Measurements from ENCODE around the gene ASPG.
A peak's percentile ranks its signal among the peaks of the same experiment; 100 is the strongest.

Gene ASPG

DNA sequence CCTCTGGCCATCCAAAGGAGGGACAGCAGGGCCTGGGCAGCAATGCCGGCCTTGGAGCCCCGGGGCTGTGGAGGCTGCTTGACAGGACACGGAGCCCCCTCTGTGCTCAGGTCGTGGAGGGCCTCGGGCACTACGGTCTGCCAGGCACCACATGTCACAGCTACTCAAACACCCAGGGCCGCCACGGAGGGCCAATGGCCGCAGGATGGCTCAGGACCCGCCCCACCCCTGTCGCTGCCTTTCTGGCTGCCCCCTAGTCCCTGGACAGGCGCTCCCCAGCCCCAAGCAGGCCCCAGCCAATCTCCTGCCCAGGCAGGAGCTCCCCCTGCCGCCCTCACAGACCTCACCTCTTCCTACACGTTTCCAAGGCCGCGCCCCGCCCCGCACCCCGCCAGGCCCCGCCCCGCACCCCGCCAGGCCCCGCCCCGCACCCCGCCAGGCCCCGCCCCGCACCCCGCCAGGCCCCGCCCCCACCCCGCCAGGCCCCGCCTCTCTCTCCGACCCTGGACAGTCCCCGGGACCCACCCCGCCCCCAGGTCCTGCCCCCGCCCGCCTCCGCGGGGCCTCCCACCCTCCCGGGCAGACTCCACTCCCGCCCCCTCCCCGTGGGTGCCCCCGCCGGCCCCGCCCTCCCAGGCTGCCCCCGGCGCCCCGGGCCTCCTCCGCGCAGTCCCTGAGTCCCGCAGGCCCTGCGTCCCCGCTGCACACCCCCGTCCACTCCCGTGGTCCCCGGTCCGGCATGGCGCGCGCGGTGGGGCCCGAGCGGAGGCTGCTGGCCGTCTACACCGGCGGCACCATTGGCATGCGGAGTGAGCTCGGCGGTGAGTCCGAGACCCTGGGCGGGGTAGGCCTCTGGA, at the start of gene ASPG:
ASPG (plus strand) TSS at position 669 of the 857 bp plus-strand sequence; CDS start at position 740, 71 bp downstream.
- no peaks in the 10 kb centered on the region for H3K36me3 ChIP-seq
- no peak for DNase-seq
- no peaks in the 10 kb centered on the region for H3K27me3 ChIP-seq (ENCODE audit: insufficient read depth, low read depth, severe bottlenecking)
- TF ChIP-seq, protein P1, sequence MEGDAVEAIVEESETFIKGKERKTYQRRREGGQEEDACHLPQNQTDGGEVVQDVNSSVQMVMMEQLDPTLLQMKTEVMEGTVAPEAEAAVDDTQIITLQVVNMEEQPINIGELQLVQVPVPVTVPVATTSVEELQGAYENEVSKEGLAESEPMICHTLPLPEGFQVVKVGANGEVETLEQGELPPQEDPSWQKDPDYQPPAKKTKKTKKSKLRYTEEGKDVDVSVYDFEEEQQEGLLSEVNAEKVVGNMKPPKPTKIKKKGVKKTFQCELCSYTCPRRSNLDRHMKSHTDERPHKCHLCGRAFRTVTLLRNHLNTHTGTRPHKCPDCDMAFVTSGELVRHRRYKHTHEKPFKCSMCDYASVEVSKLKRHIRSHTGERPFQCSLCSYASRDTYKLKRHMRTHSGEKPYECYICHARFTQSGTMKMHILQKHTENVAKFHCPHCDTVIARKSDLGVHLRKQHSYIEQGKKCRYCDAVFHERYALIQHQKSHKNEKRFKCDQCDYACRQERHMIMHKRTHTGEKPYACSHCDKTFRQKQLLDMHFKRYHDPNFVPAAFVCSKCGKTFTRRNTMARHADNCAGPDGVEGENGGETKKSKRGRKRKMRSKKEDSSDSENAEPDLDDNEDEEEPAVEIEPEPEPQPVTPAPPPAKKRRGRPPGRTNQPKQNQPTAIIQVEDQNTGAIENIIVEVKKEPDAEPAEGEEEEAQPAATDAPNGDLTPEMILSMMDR (IDR thresholded peaks at IDR 0.05; ENCODE audit: low read depth, low read length): no peak
- H3K9me3 ChIP-seq (ENCODE audit: severe bottlenecking): peaks cover under 1% of the 10 kb centered on the region
- no peak within 1 kb of the TSS for H3K4me3 ChIP-seq (ENCODE audit: low read depth, low read length)
- no peak within 1 kb of the TSS for H3K27ac ChIP-seq

DNA sequence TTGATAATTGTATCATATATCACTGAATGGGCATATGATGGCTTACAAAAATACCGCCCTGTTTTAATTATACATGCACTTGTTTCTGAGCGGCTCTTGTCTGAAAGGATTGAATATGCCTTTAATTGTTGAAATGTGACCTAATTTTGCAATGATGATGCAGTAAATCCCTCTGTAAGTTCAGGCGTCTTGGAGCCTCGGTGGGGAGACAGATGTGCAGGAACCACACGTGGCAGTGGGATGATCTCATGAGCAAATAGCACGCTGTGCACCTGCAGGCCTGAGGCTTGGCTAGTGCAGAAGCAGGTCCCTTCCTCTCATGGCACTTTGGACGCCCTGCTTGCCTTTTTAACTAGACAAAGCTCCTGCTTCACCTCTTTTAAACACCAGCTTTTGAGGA, 49.3 kb upstream of the ASPG start:
- Histone ChIP-seq H3K27me3 (ENCODE audit: insufficient read depth, low read depth, severe bottlenecking) (no peaks in the 10 kb centered on the region), H3K27ac (peak overlapping the region; percentile 79), H3K9me3 (ENCODE audit: severe bottlenecking) (no peaks in the 10 kb centered on the region), H3K36me3 (no peaks in the 10 kb centered on the region), H3K4me3 (ENCODE audit: low read depth, low read length) (no peak overlapping the region)
- TF ChIP-seq, protein P1 (IDR thresholded peaks at IDR 0.05; ENCODE audit: low read depth, low read length): no peak
- DNase-seq: peak; percentile 67

DNA sequence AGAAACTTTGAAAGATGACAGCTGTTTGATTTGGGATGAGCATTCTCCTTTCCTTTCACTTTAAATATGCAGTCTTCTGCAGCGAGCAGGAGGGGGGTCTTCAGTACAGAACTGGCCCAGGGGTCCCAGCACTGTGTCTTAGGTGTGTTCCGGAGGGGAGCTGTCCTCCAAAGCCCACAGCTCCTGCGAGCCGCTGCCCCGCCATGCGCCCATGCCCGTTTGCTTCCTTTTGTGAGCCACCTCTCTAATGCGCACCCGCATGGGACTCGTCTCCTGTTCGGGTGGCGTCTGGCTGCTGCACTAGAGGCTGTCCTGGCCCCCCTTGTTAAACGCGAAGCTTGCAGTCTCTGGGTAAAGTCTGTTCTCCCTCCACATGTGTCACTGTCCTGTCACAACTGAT, 48.4 kb upstream of the ASPG start:
- no peaks in the 10 kb centered on the region for H3K36me3 ChIP-seq
- TF ChIP-seq, protein P1 (IDR thresholded peaks at IDR 0.05; ENCODE audit: low read depth, low read length): no peak
- peak overlapping the region; percentile 79 for H3K27ac ChIP-seq

DNA sequence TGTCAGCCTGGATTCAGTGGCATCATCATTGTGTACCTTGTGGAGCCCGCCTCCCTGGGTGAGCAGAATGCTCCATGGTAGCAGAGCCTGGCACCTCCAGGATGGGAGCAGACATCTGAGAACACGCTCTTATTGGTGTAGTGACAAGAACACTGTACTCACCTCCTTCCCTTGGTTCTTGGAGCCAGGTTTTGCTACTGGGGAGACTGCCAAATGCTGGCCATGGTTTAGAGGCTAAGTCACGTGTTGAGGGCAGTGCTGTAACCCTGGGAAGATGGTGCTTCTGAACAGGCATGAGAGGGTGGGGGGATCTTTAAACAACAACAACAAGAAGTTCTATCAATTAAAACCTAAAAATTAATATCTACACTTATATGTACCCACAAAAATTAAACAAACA, 47.6 kb upstream of the ASPG start:
- no peak for DNase-seq
- no peaks in the 10 kb centered on the region for H3K9me3 ChIP-seq (ENCODE audit: severe bottlenecking)

More for the DNA sequence above, 48.4 kb upstream of the ASPG start:
- H3K4me3 ChIP-seq (ENCODE audit: low read depth, low read length): no peak overlapping the region
- no peak for DNase-seq
- no peaks in the 10 kb centered on the region for H3K9me3 ChIP-seq (ENCODE audit: severe bottlenecking)
- H3K27me3 ChIP-seq (ENCODE audit: insufficient read depth, low read depth, severe bottlenecking): no peaks in the 10 kb centered on the region

DNA sequence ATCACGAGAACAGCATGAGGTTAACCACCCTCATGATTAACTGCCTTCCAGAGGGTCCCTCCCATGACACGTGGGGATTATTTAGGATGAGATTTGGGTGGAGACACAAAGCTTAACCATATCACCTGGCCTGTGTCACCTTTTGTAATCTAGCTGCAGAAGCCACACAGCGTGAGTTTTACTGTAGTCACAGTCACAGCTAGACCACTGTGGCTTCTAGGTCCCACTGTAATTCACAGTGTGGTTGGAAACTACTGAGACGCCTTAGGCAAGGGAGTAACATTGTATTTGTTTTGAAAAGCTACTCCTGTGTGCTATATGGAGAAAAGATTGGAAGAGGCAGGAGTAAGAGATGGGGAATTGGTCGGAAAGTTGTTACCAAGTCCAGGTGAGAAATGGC, 46.3 kb upstream of the ASPG start:
- no peak for DNase-seq
- no peaks in the 10 kb centered on the region for H3K27me3 ChIP-seq (ENCODE audit: insufficient read depth, low read depth, severe bottlenecking)
- no peaks in the 10 kb centered on the region for H3K36me3 ChIP-seq
- TF ChIP-seq, protein P1 (IDR thresholded peaks at IDR 0.05; ENCODE audit: low read depth, low read length): no peak
- peaks cover 2% of the 10 kb centered on the region for H3K9me3 ChIP-seq (ENCODE audit: severe bottlenecking)
- H3K27ac ChIP-seq: 0 out of 2 replicates have a peak overlapping the region, but pooled peaks have one; percentile 13
- no peak overlapping the region for H3K4me3 ChIP-seq (ENCODE audit: low read depth, low read length)

More for the DNA sequence above, 47.6 kb upstream of the ASPG start:
- Histone ChIP-seq H3K36me3 (no peaks in the 10 kb centered on the region), H3K27me3 (ENCODE audit: insufficient read depth, low read depth, severe bottlenecking) (no peaks in the 10 kb centered on the region), H3K27ac (peak overlapping the region; percentile 79), H3K4me3 (ENCODE audit: low read depth, low read length) (no peak overlapping the region)
- TF ChIP-seq, protein P1 (IDR thresholded peaks at IDR 0.05; ENCODE audit: low read depth, low read length): no peak

Measured in WERI-Rb-1 (cell line).